ENCODE measurements around the gene RHOD.

- no peak for TF ChIP-seq EP300 (IDR thresholded peaks at IDR 0.05; ENCODE audit: borderline replicate concordance)
- TF ChIP-seq FOXM1 (IDR thresholded peaks at IDR 0.05; ENCODE audit: borderline replicate concordance, low read depth): no peak
- TF ChIP-seq REST (IDR thresholded peaks at IDR 0.05; ENCODE audit: low read depth): no peak
- no peak for TF ChIP-seq TAF1 (IDR thresholded peaks at IDR 0.05; ENCODE audit: low read depth)
Measured at GRCh38 chr11:67083786-67084366, 27.2 kb downstream of the RHOD start.
